Neural progenitor cell (in vitro differentiated cells): ENCODE data around the gene ZNF738. TPM values are rescaled to one million over a fixed set of nuclear protein-coding genes. Genes with fewer than 3 reads are reported as not detected.

Source experiments
- DNase-seq: peaks from one replicate; pipeline ENCODE4 v3.0.0-alpha.2; 2016; ENCODE audit warnings: low spot score
- H2AFZ ChIP-seq: fragments of 200-600 bp; sonication (generic); replicated peaks from 2 replicates; pipeline ENCODE4 v1.6.1; 2016; ENCODE audit warnings: antibody characterized with exemption
- H3F3A ChIP-seq: fragments of 200-600 bp; sonication (generic); 2 replicates; pipeline ENCODE4 v1.6.1; 2016; ENCODE audit warnings: antibody characterized with exemption, low read depth
- H3K27ac ChIP-seq: fragments of 200-600 bp; sonication (generic); 2 replicates; pipeline ENCODE4 v1.5.1; 2016; ENCODE audit warnings: mild to moderate bottlenecking
- H3K27me3 ChIP-seq: fragments of 200-600 bp; sonication (generic); 2 replicates; pipeline ENCODE4 v1.6.1; 2016; ENCODE audit warnings: mild to moderate bottlenecking, moderate library complexity
- H3K36me3 ChIP-seq: fragments of 200-600 bp; sonication (generic); 2 replicates; pipeline ENCODE4 v1.5.1; 2016
- H3K4me1 ChIP-seq: fragments of 200-600 bp; sonication (generic); 2 replicates; pipeline ENCODE4 v1.6.1; 2016; ENCODE audit warnings: mixed run types
- H3K4me2 ChIP-seq: fragments of 200-600 bp; sonication (generic); 2 replicates; pipeline ENCODE4 v1.6.1; 2016
- H3K4me3 ChIP-seq: fragments of 200-600 bp; sonication (generic); 2 replicates; pipeline ENCODE4 v1.5.1; 2016
- H3K79me2 ChIP-seq: fragments of 200-600 bp; sonication (generic); 2 replicates; pipeline ENCODE4 v1.6.1; 2016; ENCODE audit warnings: low read depth
- H3K9ac ChIP-seq: fragments of 200-600 bp; sonication (generic); 2 replicates; pipeline ENCODE4 v1.6.1; 2016
- H3K9me3 ChIP-seq: fragments of 200-600 bp; sonication (generic); 2 replicates; pipeline ENCODE4 v1.5.1; 2016; ENCODE audit warnings: low read depth
- H4K20me1 ChIP-seq: fragments of 200-600 bp; sonication (generic); 2 replicates; pipeline ENCODE4 v1.6.1; 2016; ENCODE audit warnings: low read depth
- H3K27ac Mint-ChIP-seq: 3 replicates; pipeline ENCODE4 v1.8.0; 2021; ENCODE audit warnings: mixed read lengths
- H3K27me3 Mint-ChIP-seq: 2 replicates; pipeline ENCODE4 v1.8.0; 2022; ENCODE audit warnings: low read depth, mild to moderate bottlenecking, inconsistent platforms, moderate library complexity, mixed read lengths; ENCODE audit not compliant: insufficient read depth
- H3K36me3 Mint-ChIP-seq: 3 replicates; pipeline ENCODE4 v1.8.0; 2021; ENCODE audit warnings: mixed read lengths
- H3K4me1 Mint-ChIP-seq: 3 replicates; pipeline ENCODE4 v1.8.0; 2021; ENCODE audit warnings: mixed read lengths
- H3K4me3 Mint-ChIP-seq: 3 replicates; pipeline ENCODE4 v1.8.0; 2021; ENCODE audit warnings: mild to moderate bottlenecking, moderate library complexity, mixed read lengths
- H3K9me3 Mint-ChIP-seq: 3 replicates; pipeline ENCODE4 v1.8.0; 2020; ENCODE audit warnings: mixed read lengths
- CTCF ChIP-seq: fragments of 200-600 bp; sonication (generic); IDR thresholded peaks from 2 replicates; pipeline ENCODE4 v1.5.1; 2017; ENCODE audit warnings: antibody characterized with exemption, mild to moderate bottlenecking
- EZH2 ChIP-seq: fragments of 200-600 bp; sonication (generic); IDR thresholded peaks from 2 replicates; pipeline ENCODE4 v1.6.1; 2017; ENCODE audit warnings: antibody characterized with exemption, mild to moderate bottlenecking, moderate library complexity
- EZH2phosphoT487 ChIP-seq: fragments of 200-600 bp; sonication (generic); IDR thresholded peaks from 2 replicates; pipeline ENCODE4 v1.6.1; 2017; ENCODE audit warnings: antibody characterized with exemption
- total RNA-seq: library from RNA; depleted of rRNA; stranded (reverse); fragments of >200 nt; gene quantifications from 2 replicates; pipeline ENCODE4 v1.2.3, GENCODE V29; 2015; ENCODE audit warnings: low replicate concordance

Gene ZNF738
- total RNA-seq, 1 donor from 2014 or later: 268 TPM

GRCh38 chr19:21323000-21323399, 35.8 kb upstream of the ZNF738 start:
- peaks cover 6% of the 10 kb centered on the region for H3K27me3 Mint-ChIP-seq

GRCh38 chr19:21326169-21326568, 32.6 kb upstream of the ZNF738 start:
- DNase-seq: no peak
- peaks cover 77% of the 10 kb centered on the region for H3K79me2 ChIP-seq
- H3F3A ChIP-seq: no peaks in the 10 kb centered on the region
- no peak overlapping the region for H3K4me3 ChIP-seq
- Mint-ChIP-seq H3K4me3 (peak overlapping the region; percentile 64), H3K9me3 (peaks cover 70% of the 10 kb centered on the region), H3K4me1 (peaks cover 6% of the 10 kb centered on the region), H3K36me3 (peaks cover 58% of the 10 kb centered on the region), H3K27ac (no peak overlapping the region), H3K27me3 (peaks cover 4% of the 10 kb centered on the region)
- no peak for TF ChIP-seq EZH2phosphoT487
- no peak overlapping the region for H3K4me2 ChIP-seq
- no peak overlapping the region for H3K9ac ChIP-seq
- peaks cover 8% of the 10 kb centered on the region for H3K9me3 ChIP-seq
- H3K4me1 ChIP-seq: peaks cover 5% of the 10 kb centered on the region
- peaks cover 7% of the 10 kb centered on the region for H3K36me3 ChIP-seq
- no peak overlapping the region for H3K27ac ChIP-seq
- H2AFZ ChIP-seq: no peak overlapping the region
- H4K20me1 ChIP-seq: no peaks in the 10 kb centered on the region
- no peaks in the 10 kb centered on the region for H3K27me3 ChIP-seq

More at GRCh38 chr19:21323000-21323399, 35.8 kb upstream of the ZNF738 start:
- DNase-seq: no peak
- Histone ChIP-seq H3F3A (no peaks in the 10 kb centered on the region), H2AFZ (no peak overlapping the region), H3K4me1 (peaks cover 2% of the 10 kb centered on the region), H3K36me3 (peaks cover 7% of the 10 kb centered on the region), H3K79me2 (peaks cover 99% of the 10 kb centered on the region), H3K4me2 (no peak overlapping the region), H3K4me3 (no peak overlapping the region), H3K27ac (no peak overlapping the region), H3K27me3 (no peaks in the 10 kb centered on the region), H4K20me1 (no peaks in the 10 kb centered on the region), H3K9me3 (peaks cover 8% of the 10 kb centered on the region), H3K9ac (no peak overlapping the region)
- no peak overlapping the region for H3K27ac Mint-ChIP-seq
- peaks cover 84% of the 10 kb centered on the region for H3K9me3 Mint-ChIP-seq
- H3K4me3 Mint-ChIP-seq: no peak overlapping the region
- H3K36me3 Mint-ChIP-seq: peaks cover 76% of the 10 kb centered on the region
- peaks cover 2% of the 10 kb centered on the region for H3K4me1 Mint-ChIP-seq
- TF ChIP-seq EZH2phosphoT487: no peak
- no peak for TF ChIP-seq CTCF
- no peak for TF ChIP-seq EZH2

GRCh38 chr19:21328406-21328805, 30.4 kb upstream of the ZNF738 start:
- peaks cover 6% of the 10 kb centered on the region for H3K4me1 Mint-ChIP-seq
- no peaks in the 10 kb centered on the region for H3F3A ChIP-seq
- H3K27me3 Mint-ChIP-seq: peaks cover 3% of the 10 kb centered on the region
- peak; percentile 68 for DNase-seq
- no peak for TF ChIP-seq EZH2phosphoT487
- no peak for TF ChIP-seq EZH2
- no peak for TF ChIP-seq CTCF
- no peaks in the 10 kb centered on the region for H4K20me1 ChIP-seq
- H3K27ac Mint-ChIP-seq: peak overlapping the region; percentile 99
- H3K27ac ChIP-seq: peak overlapping the region; percentile 98
- H3K36me3 ChIP-seq: peaks cover 7% of the 10 kb centered on the region
- peak overlapping the region; percentile 86 for H2AFZ ChIP-seq
- peaks cover 8% of the 10 kb centered on the region for H3K9me3 ChIP-seq
- H3K4me1 ChIP-seq: peaks cover 5% of the 10 kb centered on the region
- peaks cover 62% of the 10 kb centered on the region for H3K9me3 Mint-ChIP-seq
- peak overlapping the region; percentile 87 for H3K4me3 ChIP-seq
- peak overlapping the region; percentile 95 for H3K4me2 ChIP-seq
- peaks cover 55% of the 10 kb centered on the region for H3K79me2 ChIP-seq
- no peaks in the 10 kb centered on the region for H3K27me3 ChIP-seq
- H3K4me3 Mint-ChIP-seq: peak overlapping the region; percentile 96
- H3K9ac ChIP-seq: peak overlapping the region; percentile 95
- H3K36me3 Mint-ChIP-seq: peaks cover 42% of the 10 kb centered on the region

- H4K20me1 ChIP-seq: no peaks in the 10 kb centered on the region
- no peaks in the 10 kb centered on the region for H3K27me3 Mint-ChIP-seq
- peak within 1 kb of the TSS; percentile 96 for H3K4me3 Mint-ChIP-seq
- H3K79me2 ChIP-seq: peaks cover 49% of the 10 kb centered on the region
- peaks cover 8% of the 10 kb centered on the region for H3K9me3 ChIP-seq
- peaks cover 5% of the 10 kb centered on the region for H3K4me1 ChIP-seq
- H3K4me1 Mint-ChIP-seq: peaks cover 6% of the 10 kb centered on the region
- no peaks in the 10 kb centered on the region for H3K27me3 ChIP-seq
- peaks cover 58% of the 10 kb centered on the region for H3K9me3 Mint-ChIP-seq
- peak within 1 kb of the TSS; percentile 98 for H3K27ac ChIP-seq
- no peak for TF ChIP-seq CTCF
- TF ChIP-seq EZH2: no peak
- TF ChIP-seq EZH2phosphoT487: no peak
- peak; percentile 93 for DNase-seq
- peak within 1 kb of the TSS; percentile 95 for H3K9ac ChIP-seq
- H3F3A ChIP-seq: no peaks in the 10 kb centered on the region
- peak within 1 kb of the TSS; percentile 95 for H3K4me2 ChIP-seq
- peaks cover 7% of the 10 kb centered on the region for H3K36me3 ChIP-seq
- peak within 1 kb of the TSS; percentile 99 for H3K27ac Mint-ChIP-seq
- H2AFZ ChIP-seq: peak within 1 kb of the TSS; percentile 86
- H3K4me3 ChIP-seq: peak within 1 kb of the TSS; percentile 87
- H3K36me3 Mint-ChIP-seq: peaks cover 40% of the 10 kb centered on the region
These were observed 29.8 kb upstream of the ZNF738 start, which contains the start of gene ZNF708 for GRCh38 chr19:21328885-21329605. ZNF708 (minus strand) TSS chr19:21329410; CDS start chr19:21329212, 198 bp downstream.
